ENCODE measurements around the gene LRP1B. TPM values are rescaled to one million over a fixed set of nuclear protein-coding genes. Genes with fewer than 3 reads are reported as not detected.

Gene LRP1B
- total and polyA plus RNA-seq, 2 of the 8 experiments (the other 6 are each of a cell fraction or from before 2014, with no cell fraction given): 0.03 TPM; not detected in 1

GRCh38 chr2:141923657-141924056, 207.2 kb downstream of the LRP1B start:
- no peaks in the 10 kb centered on the region for H3K23me2 ChIP-seq (ENCODE audit: low read depth, low read length)
- no peak overlapping the region for H3K23ac ChIP-seq (ENCODE audit: insufficient read length)
- H3K4me2 ChIP-seq (ENCODE audit: insufficient read depth in 1 of 2, low read depth in 2 of 2, low read length in 2 of 2): no peak overlapping the region
- no peak overlapping the region for H3K4me3 ChIP-seq (ENCODE audit: extremely low read depth in 1 of 4, insufficient read depth in 2 of 4, low read depth in 3 of 4, low read length in 4 of 4)
- FAIRE-seq: no peak
- H3K79me1 ChIP-seq (ENCODE audit: low read depth, low read length): no peaks in the 10 kb centered on the region
- ChIA-PET CTCF (ENCODE audit: partially characterized antibody) (interaction anchor here (0.7 to 2.6 kb wide), 3 partner anchors 12 to 679 kb away, joined by 3 to 11 read pairs (median 3); no protein-coding TSS in a partner anchor), POLR2A (ENCODE audit: partially characterized antibody) (no interaction called here)
- H2BK120ac ChIP-seq (replicated peaks; ENCODE audit: low read depth, low read length): no peak overlapping the region
- no peak overlapping the region for H2AFZ ChIP-seq (ENCODE audit: low read length)
- H4K5ac ChIP-seq (ENCODE audit: insufficient read length, low read depth, low read length): no peak overlapping the region
- no peak overlapping the region for H3K4ac ChIP-seq (replicated peaks; ENCODE audit: insufficient read length, low read depth, low read length)
- H3K14ac ChIP-seq (ENCODE audit: insufficient read length): no peak overlapping the region
- 85% methylated on average over 1 of the region's 1 CpG; no CpG with 5 or more reads in 1 of the 2 experiments for WGBS, 2 experiments (ENCODE audit: extremely low coverage in 1 of 2, insufficient coverage in 1 of 2, insufficient read length in 1 of 2, insufficient replicate concordance in 2 of 2, low coverage in 1 of 2, low lambda C conversion rate in 2 of 2, missing lambda C conversion rate in 1 of 2)
- no peak overlapping the region for H2BK15ac ChIP-seq (ENCODE audit: low read length)
- H3K9ac ChIP-seq (replicated peaks in 1 of 4; ENCODE audit: extremely low read depth in 1 of 4, low read depth in 3 of 4, low read length in 3 of 4): no peak overlapping the region
- H3K9me3 ChIP-seq (ENCODE audit: insufficient read depth in 2 of 2, low read depth in 1 of 2, low read length in 1 of 2): no peaks in the 10 kb centered on the region
- no peak for TF ChIP-seq TEAD4 (IDR thresholded peaks at IDR 0.05; ENCODE audit: low read depth, low read length)
- no peak for TF ChIP-seq PHF8 (conservative IDR thresholded peaks at IDR 0.05; ENCODE audit: low read depth, low read length)
- H3K79me2 ChIP-seq (ENCODE audit: control insufficient read depth in 1 of 2, insufficient read depth in 2 of 2, low read length in 2 of 2): no peaks in the 10 kb centered on the region
- no peak overlapping the region for H3K27ac ChIP-seq (ENCODE audit: low read depth, low read length)
- H3K27me3 ChIP-seq (replicated peaks in 1 of 4; ENCODE audit: control insufficient read depth in 3 of 4, extremely low read depth in 1 of 4, insufficient read depth in 3 of 4, low read length in 3 of 4): no peaks in the 10 kb centered on the region
- H2BK20ac ChIP-seq (ENCODE audit: low read length): no peak overlapping the region
- no peak for DNase-seq (ENCODE audit: low read depth in 1 of 2, low spot score in 2 of 2)
- no peak overlapping the region for H4K8ac ChIP-seq (ENCODE audit: extremely low read depth, insufficient read depth, low read length)
- H3K36me3 ChIP-seq (ENCODE audit: control insufficient read depth in 2 of 4, insufficient read depth in 4 of 4, low read length in 3 of 4): no peaks in the 10 kb centered on the region
- no peak overlapping the region for H4K91ac ChIP-seq (replicated peaks; ENCODE audit: insufficient read length, low read length)
- H3K18ac ChIP-seq (ENCODE audit: extremely low read depth, low read length): no peak overlapping the region
- no peak overlapping the region for H3K56ac ChIP-seq (replicated peaks; ENCODE audit: insufficient read length, low read depth, low read length)
- no peak overlapping the region for H2BK12ac ChIP-seq (ENCODE audit: low read depth, low read length)
- H2BK5ac ChIP-seq (ENCODE audit: low read depth, low read length): no peak overlapping the region
- H2AK5ac ChIP-seq (ENCODE audit: low read depth, low read length): no peak overlapping the region
- no peaks in the 10 kb centered on the region for H3K4me1 ChIP-seq (replicated peaks in 1 of 4; ENCODE audit: control insufficient read depth in 3 of 4, insufficient read depth in 4 of 4, low read length in 3 of 4)
- no peaks in the 10 kb centered on the region for H4K20me1 ChIP-seq (replicated peaks in 1 of 2; ENCODE audit: control insufficient read depth in 1 of 2, insufficient read depth in 2 of 2, low read length in 2 of 2)

Data from H1 (cell line).